Psoas muscle (tissue), 8 donors: Measurements from ENCODE around the gene PPP1R3E. TPM values are rescaled to one million over a fixed set of nuclear protein-coding genes. Genes with fewer than 3 reads are reported as not detected.
"Not testable (repeated sequence)": the region's sequence is repeated elsewhere in the genome, so short reads cannot be mapped to it uniquely, and the experiment has no call there.

ENCODE experiments used
- ATAC-seq, 4 donors: fragments of 200-7000 bp; cut with Tn5 transposase; one replicate each; pipeline ENCODE4 v1.9.1; 2020; ENCODE audit warnings: moderate library complexity in 3 of 4, mild to moderate bottlenecking in 2 of 4
- DNase-seq, 2 donors: peaks; one replicate each; pipeline ENCODE4 v3.0.0-alpha.2; 2020
- H3K27ac ChIP-seq: fragments of 200-600 bp; one replicate; pipeline ENCODE4 v1.8.0; 2022
- H3K27me3 ChIP-seq, 3 donors: fragments of 200-600 bp in 1 of 3; one replicate each; pipeline versions ENCODE4 v1.6.1 to v1.8.0; 2013 to 2022; ENCODE audit warnings: low read length in 2 of 3, mild to moderate bottlenecking in 2 of 3, moderate library complexity in 1 of 3; ENCODE audit not compliant: insufficient read depth in 3 of 3
- H3K36me3 ChIP-seq, 2 donors: fragments of 200-600 bp in 1 of 2; one replicate each; pipeline versions ENCODE4 v1.6.1 to v1.8.0; 2013 to 2022; ENCODE audit warnings: low read depth in 1 of 2, mild to moderate bottlenecking in 1 of 2, moderate library complexity in 1 of 2; ENCODE audit not compliant: insufficient read depth in 1 of 2
- H3K4me1 ChIP-seq: fragments of 200-600 bp; one replicate; pipeline ENCODE4 v1.8.0; 2022
- H3K4me3 ChIP-seq: fragments of 200-600 bp; one replicate; pipeline ENCODE4 v1.8.0; 2022; ENCODE audit warnings: mild to moderate bottlenecking
- H3K9me3 ChIP-seq: fragments of 200-600 bp; one replicate; pipeline ENCODE4 v1.8.0; 2022
- WGBS, 3 donors: extraction: QIAGEN DNeasy Blood & Tissue Kit; methylation state at CpG; one replicate each; pipeline versions ENCODE4 v1.1.6 to v1.1.7; 2013; 5-methylcytosine and 5-hydroxymethylcytosine counted together
- intact Hi-C, 2 donors: fragments of 100-400 bp; cut with DNase I; formaldehyde crosslinking; loops; one replicate each; pipeline versions ENCODE4 v1.11.0 to v1.14.2; 2022
- polyA plus RNA-seq, 3 donors: library from polyadenylated mRNA; stranded (reverse); fragments of 200-250 nt; gene quantifications; one replicate each; pipeline ENCODE4 v1.2.3, GENCODE V29; 2013
- total RNA-seq, 4 donors: library from RNA; stranded (reverse); fragmentation: NEBNext Ultra II Directional in 2 of 4; extraction: Animal tissue kit (Norgen Biotek cat#: 25700) in 2 of 4; gene quantifications; one replicate each; pipeline versions ENCODE4 v1.2.1 to v1.2.4, GENCODE V29; 2021 to 2023
- TF ChIP-seq, protein P1 (sequence below): fragments of 200-600 bp; IDR thresholded peaks from one replicate; pipeline ENCODE4 v1.8.0; 2022; ENCODE audit warnings: antibody characterized with exemption
- donor health status: healthy with polysubstance abuse.
- donor health status: DM: no; HTN: no; CAD: no; lungs with moderate emphysema.
- donor health status: Bipolar disorder and iron deficiency.
- donor health status: healthy.
- donor health status: DM: yes; HTN: yes; CAD: no.
- donor health status: DM: no; HTN: no; CAD: no.
- donor health status: DM: no; HTN: no; CAD: no.
- donor health status: DM: yes; HTN: yes; CAD: no.

The PPP1R3E gene
- total and polyA plus RNA-seq, 7 donors = 5.6 to 23.1 (median 9.9) TPM

DNA sequence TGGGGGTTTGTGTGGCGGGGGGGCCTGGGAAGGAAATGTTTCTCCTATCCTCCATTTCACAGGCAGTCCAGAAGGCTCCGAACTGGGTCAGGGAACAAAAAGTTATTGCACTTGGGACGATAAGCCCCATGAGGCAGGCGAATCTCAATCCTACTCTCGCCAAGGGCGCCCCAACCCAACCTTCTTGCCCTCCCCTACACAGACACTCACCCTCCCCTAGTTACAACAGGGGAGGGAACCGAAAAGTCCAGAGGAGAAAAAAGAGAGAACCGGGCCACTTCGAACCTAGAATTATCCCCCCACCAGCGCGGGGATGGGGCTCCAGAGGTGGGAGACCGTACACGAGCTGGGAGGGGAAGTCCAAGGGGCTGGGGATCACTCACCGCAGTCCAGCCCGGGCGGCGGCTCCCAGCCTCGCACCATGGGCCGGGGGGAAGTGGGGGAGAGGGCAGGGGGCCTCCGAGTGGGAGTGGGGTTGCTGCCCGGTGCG, 17.1 kb downstream of the PPP1R3E start:
- Histone ChIP-seq H3K4me1 (peaks cover 12% of the 10 kb centered on the region), H3K27me3 (no peaks in the 10 kb centered on the region), H3K36me3 (peaks cover 5 to 16% of the 10 kb centered on the region in 2 donors), H3K9me3 (no peaks in the 10 kb centered on the region), H3K4me3 (peak overlapping the region; percentile 94), H3K27ac (peak overlapping the region; percentile 89)
- TF ChIP-seq, protein P1, sequence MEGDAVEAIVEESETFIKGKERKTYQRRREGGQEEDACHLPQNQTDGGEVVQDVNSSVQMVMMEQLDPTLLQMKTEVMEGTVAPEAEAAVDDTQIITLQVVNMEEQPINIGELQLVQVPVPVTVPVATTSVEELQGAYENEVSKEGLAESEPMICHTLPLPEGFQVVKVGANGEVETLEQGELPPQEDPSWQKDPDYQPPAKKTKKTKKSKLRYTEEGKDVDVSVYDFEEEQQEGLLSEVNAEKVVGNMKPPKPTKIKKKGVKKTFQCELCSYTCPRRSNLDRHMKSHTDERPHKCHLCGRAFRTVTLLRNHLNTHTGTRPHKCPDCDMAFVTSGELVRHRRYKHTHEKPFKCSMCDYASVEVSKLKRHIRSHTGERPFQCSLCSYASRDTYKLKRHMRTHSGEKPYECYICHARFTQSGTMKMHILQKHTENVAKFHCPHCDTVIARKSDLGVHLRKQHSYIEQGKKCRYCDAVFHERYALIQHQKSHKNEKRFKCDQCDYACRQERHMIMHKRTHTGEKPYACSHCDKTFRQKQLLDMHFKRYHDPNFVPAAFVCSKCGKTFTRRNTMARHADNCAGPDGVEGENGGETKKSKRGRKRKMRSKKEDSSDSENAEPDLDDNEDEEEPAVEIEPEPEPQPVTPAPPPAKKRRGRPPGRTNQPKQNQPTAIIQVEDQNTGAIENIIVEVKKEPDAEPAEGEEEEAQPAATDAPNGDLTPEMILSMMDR = no peak
- ATAC-seq = peak; percentile 4 to 48 (median 29)
- WGBS, 3 donors = 1 to 2% (median 1%) methylated on average over 19 to 22 of the region's 22 CpGs
- DNase-seq = no peak
- intact Hi-C loops = no loop called here

DNA sequence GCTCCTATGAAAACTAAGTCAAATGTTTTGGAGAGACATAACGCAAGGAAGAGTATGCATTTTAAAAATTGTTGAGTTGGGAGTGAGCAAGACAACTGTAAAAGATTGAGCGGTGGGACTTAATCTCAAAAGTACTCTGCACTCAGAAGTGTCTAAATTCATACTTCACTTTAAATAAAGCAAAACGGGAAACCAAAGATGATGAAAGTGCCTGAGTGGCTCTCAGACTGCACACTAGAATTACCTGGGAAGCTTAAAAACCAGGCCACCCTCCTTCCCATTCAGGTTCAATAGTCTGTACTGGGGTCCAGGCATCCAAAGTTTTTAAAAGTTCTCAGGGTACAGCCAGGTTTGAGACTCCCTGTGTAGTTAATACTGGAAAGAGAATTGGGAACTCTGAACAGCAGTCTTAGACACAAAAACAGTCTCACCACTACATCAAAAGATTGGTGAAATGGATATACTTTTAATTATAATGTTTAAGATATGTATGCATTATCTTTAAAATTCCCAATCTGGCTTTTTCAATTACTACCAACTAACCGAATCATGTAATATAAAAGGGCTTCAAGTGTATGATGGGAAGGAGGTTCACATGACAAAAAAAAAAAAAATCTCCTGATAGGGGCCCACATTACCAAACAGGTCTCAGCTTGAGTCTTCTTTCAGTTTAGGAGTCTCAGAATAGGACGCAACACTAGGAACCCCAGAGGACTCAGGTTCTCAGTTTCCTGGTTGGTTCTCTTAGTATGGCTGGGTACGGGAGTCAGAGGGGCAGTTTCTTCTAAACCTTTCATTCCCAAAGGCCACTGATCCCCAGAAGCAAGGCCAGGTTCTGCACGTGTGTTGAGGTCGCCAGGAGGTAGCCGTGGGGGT, 17.8 kb downstream of the PPP1R3E start:
- intact Hi-C loops = no loop called here
- no peaks in the 10 kb centered on the region for H3K9me3 ChIP-seq
- peaks cover 16% of the 10 kb centered on the region for H3K4me1 ChIP-seq

DNA sequence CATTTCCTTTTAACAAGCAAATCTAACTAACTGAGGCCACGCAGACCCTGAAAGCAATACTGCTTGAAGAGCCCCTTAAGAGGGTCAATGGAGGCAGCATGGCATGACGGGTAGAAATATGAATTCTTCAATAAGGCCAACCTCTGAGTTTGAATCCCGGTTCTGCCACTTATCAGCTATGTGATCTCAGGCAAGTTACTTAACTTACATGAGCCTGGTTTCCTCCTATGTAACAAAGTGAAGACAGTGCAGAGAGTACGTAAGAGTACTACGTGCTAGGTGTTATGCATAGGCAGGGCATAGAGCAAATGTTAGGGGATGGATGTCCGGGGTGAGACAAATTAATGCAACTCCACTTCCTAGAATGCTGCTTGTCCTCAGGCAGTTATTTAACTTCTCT, 21.4 kb downstream of the PPP1R3E start:
- Histone ChIP-seq H3K27me3 (no peaks in the 10 kb centered on the region), H3K9me3 (no peaks in the 10 kb centered on the region), H3K4me3 (no peak overlapping the region), H3K36me3 (peaks cover 0 to 14% of the 10 kb centered on the region in 2 donors), H3K27ac (no peak overlapping the region), H3K4me1 (peaks cover 16% of the 10 kb centered on the region)
- ATAC-seq (no peak), DNase-seq (no peak)
- TF ChIP-seq, protein P1 = no peak
- intact Hi-C loops = no loop called here
- 95% methylated on average over 6 of the region's 6 CpGs for WGBS, 3 donors

More for the DNA sequence above, 17.8 kb downstream of the PPP1R3E start:
- peaks cover 5 to 16% of the 10 kb centered on the region in 2 donors for H3K36me3 ChIP-seq
- H3K4me3 ChIP-seq = peak overlapping the region; percentile 94
- TF ChIP-seq, protein P1 = no peak
- H3K27ac ChIP-seq = peak overlapping the region; percentile 89
- no peaks in the 10 kb centered on the region for H3K27me3 ChIP-seq
- ATAC-seq (peak in 2 of 4 donors; percentile 0 to 14), DNase-seq (no peak)
- 25 to 29% (median 27%) methylated on average over 9 of the region's 9 CpGs for WGBS, 3 donors

DNA sequence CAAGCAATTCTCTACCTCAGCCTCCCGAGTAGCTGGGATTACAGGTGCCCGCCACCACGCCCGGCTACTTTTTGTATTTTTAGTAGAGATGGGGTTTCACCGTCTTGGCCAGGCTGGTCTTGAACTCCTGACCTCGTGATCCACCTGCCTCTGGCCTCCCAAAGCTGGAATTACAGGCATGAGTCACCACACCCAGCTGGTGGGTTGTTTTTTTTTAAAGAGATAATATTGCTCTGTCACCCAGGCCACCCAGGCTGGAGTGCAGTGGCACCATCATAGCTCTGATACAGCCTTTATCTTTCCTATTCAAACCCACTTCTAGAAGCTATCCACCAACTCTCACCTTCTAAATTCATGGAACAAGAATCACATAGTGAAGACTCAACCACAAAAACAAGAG, 24.7 kb downstream of the PPP1R3E start:
- H3K27me3 ChIP-seq, H3K27ac ChIP-seq, H3K9me3 ChIP-seq, H3K4me1 ChIP-seq, DNase-seq, H3K4me3 ChIP-seq, ATAC-seq: not testable (repeated sequence)
- peaks cover 0 to 19% of the 10 kb centered on the region in 2 donors for H3K36me3 ChIP-seq
- 78 to 92% (median 81%) methylated on average over 6 of the region's 6 CpGs for WGBS, 3 donors
- intact Hi-C loops = loop anchor here in 1 of 2 donors (5.0 kb wide), 1 partner anchor 161 kb away; the partner anchor contains the start of gene CEBPE

DNA sequence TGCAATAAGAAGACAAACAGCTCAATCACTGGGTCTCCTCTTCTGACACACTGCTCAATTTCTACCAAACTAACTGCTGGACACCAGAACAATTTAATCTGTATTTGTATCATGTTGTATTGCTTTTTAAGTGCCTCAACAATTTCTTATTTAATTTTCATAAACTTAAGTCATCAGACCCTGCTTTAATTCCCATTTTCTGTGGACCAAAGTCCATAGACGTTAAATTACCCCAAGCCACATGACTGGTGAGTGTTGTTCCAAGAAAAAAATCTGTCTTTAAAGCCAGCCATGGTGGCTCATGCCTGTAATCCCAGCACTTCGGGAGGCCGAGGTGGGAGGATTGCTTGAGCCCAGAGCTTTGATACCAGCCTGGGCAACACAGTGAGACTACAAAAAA, 25.5 kb downstream of the PPP1R3E start:
- WGBS, 3 donors = 65 to 79% (median 75%) methylated on average over 3 of the region's 3 CpGs
- peaks cover 0 to 15% of the 10 kb centered on the region in 2 donors for H3K36me3 ChIP-seq
- no peak overlapping the region for H3K27ac ChIP-seq
- no peak overlapping the region for H3K4me3 ChIP-seq
- peaks cover 4% of the 10 kb centered on the region for H3K4me1 ChIP-seq
- H3K9me3 ChIP-seq = no peaks in the 10 kb centered on the region
- intact Hi-C loops = loop anchor here in 1 of 2 donors (5.0 kb wide), 1 partner anchor 160 kb away; the partner anchor contains the start of gene CEBPE
- ATAC-seq (no peak), DNase-seq (no peak)
- no peaks in the 10 kb centered on the region for H3K27me3 ChIP-seq
- TF ChIP-seq, protein P1 = no peak
